Gastroesophageal sphincter (tissue), 3 donors: Measurements from ENCODE around the gene INPP5D.

Experiments used
- CTCF ChIP-seq, 4 experiments: fragments of 200-600 bp in 2 of 4; fragments of 450-650 bp in 2 of 4; sonication (generic) in 1 of 4; IDR thresholded peaks; one replicate each; pipeline ENCODE4 v1.5.1; 2017 to 2019; ENCODE audit warnings: antibody characterized with exemption in 4 of 4, mild to moderate bottlenecking in 2 of 4, moderate library complexity in 2 of 4
- EP300 ChIP-seq: sonication (generic); formaldehyde crosslinking; IDR thresholded peaks from one replicate; pipeline ENCODE4 v1.6.1; 2017; ENCODE audit warnings: antibody characterized with exemption, mild to moderate bottlenecking

DNA sequence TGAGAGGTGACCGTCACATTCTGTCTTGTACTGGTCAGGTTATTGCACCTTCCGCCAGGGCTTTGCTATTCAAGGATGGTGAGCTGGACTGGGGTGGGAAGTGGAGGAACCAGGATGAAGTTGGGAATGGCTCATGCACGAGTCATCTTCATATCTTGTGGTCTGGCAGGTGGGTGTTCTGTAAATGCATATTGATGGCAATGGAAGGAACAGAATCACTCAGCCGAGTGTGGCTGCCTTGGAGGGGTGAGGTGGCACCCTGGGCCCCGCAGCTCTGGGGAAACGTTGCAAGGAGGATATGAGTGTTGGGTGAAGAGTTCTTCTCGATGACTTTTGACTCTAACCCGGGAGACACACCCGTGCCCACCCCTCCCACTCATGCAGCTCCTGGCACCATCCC, 26.5 kb upstream of the INPP5D start:
- TF ChIP-seq CTCF (IDR thresholded peaks at IDR 0.05) (no peak), EP300 (no peak)
